H1 (cell line): ENCODE results near the gene XPNPEP2. TPM values are rescaled to one million over a fixed set of nuclear protein-coding genes. Genes with fewer than 3 reads are reported as not detected.

Experiments used
- CTCF ChIA-PET: fragments of 300-600 bp; sonication (Branson Sonifier 250); formaldehyde crosslinking; loops from one replicate; lab custom pipeline; 2021; ENCODE audit not compliant: partially characterized antibody; lab: Charles Lee
- POLR2A ChIA-PET: fragments of 300-600 bp; sonication (Branson Sonifier 250); formaldehyde crosslinking; loops from one replicate; lab custom pipeline; 2021; ENCODE audit warnings: inconsistent platforms; ENCODE audit not compliant: partially characterized antibody; lab: Charles Lee
- DNase-seq, 2 experiments: peaks; one replicate each; pipeline versions ENCODE4 v3.0.0 to v3.0.0-alpha.2; 2010 to 2022; ENCODE audit warnings: low spot score in 2 of 2, low read depth in 1 of 2, mixed read lengths in 1 of 2
- FAIRE-seq: peaks from 2 replicates; lab custom pipeline; 2011; peaks lifted over from hg19 to GRCh38; lab: Jason Lieb, UNC
- H2AFZ ChIP-seq: 2 replicates; pipeline ENCODE4 v1.8.1; 2012; ENCODE audit warnings: low read length, inconsistent platforms
- H2AK5ac ChIP-seq: 2 replicates; pipeline ENCODE4 v1.6.1; 2013; ENCODE audit warnings: low read depth, low read length
- H2BK120ac ChIP-seq: replicated peaks from 2 replicates; pipeline ENCODE3; 2013; ENCODE audit warnings: low read depth, low read length, inconsistent platforms
- H2BK12ac ChIP-seq: 2 replicates; pipeline ENCODE4 v1.6.1; 2013; ENCODE audit warnings: low read depth, low read length
- H2BK15ac ChIP-seq: 2 replicates; pipeline ENCODE4 v1.6.1; 2013; ENCODE audit warnings: low read length
- H2BK20ac ChIP-seq: 2 replicates; pipeline ENCODE4 v1.6.1; 2013; ENCODE audit warnings: low read length
- H2BK5ac ChIP-seq: 2 replicates; pipeline ENCODE4 v1.6.1; 2013; ENCODE audit warnings: low read depth, low read length
- H3K14ac ChIP-seq: 2 replicates; pipeline ENCODE4 v1.6.1; 2013; ENCODE audit warnings: inconsistent platforms; ENCODE audit not compliant: insufficient read length
- H3K18ac ChIP-seq: 2 replicates; pipeline ENCODE4 v1.6.1; 2013; ENCODE audit warnings: low read length; ENCODE audit errors: extremely low read depth
- H3K23ac ChIP-seq: 2 replicates; pipeline ENCODE4 v1.6.1; 2013; ENCODE audit warnings: inconsistent platforms; ENCODE audit not compliant: insufficient read length
- H3K23me2 ChIP-seq: 2 replicates; pipeline ENCODE4 v1.6.1; 2013; ENCODE audit warnings: low read depth, low read length
- H3K27ac ChIP-seq: 2 replicates; pipeline ENCODE4 v1.6.1; 2011; ENCODE audit warnings: low read depth, low read length, inconsistent platforms
- H3K27me3 ChIP-seq, 4 experiments: replicated peaks in 1 of 4; 1 replicate in 1 of 4; 2 replicates in 3 of 4; pipeline versions ENCODE4 v1.6.1 to v1.8.1; 2011 to 2013; ENCODE audit warnings: low read length in 3 of 4, mild to moderate bottlenecking in 3 of 4, inconsistent platforms in 2 of 4, mixed read lengths in 2 of 4, moderate library complexity in 1 of 4; ENCODE audit not compliant: control insufficient read depth in 3 of 4, insufficient read depth in 3 of 4; ENCODE audit errors: extremely low read depth in 1 of 4
- H3K36me3 ChIP-seq, 4 experiments: 2 replicates each; pipeline versions ENCODE4 v1.6.1 to v1.8.1; 2011 to 2013; ENCODE audit warnings: mild to moderate bottlenecking in 4 of 4, low read length in 3 of 4, moderate library complexity in 2 of 4, control low read depth in 1 of 4, inconsistent platforms in 1 of 4; ENCODE audit not compliant: insufficient read depth in 4 of 4, control insufficient read depth in 2 of 4
- H3K4ac ChIP-seq: replicated peaks from 2 replicates; pipeline ENCODE3; 2013; ENCODE audit warnings: low read length, low read depth, mixed read lengths, inconsistent platforms; ENCODE audit not compliant: insufficient read length
- H3K4me1 ChIP-seq, 4 experiments: replicated peaks in 1 of 4; 1 replicate in 1 of 4; 2 replicates in 3 of 4; pipeline versions ENCODE4 v1.6.1 to v1.8.1; 2011 to 2013; ENCODE audit warnings: low read length in 3 of 4, inconsistent platforms in 2 of 4, mixed read lengths in 1 of 4; ENCODE audit not compliant: insufficient read depth in 4 of 4, control insufficient read depth in 3 of 4
- H3K4me2 ChIP-seq, 2 experiments: 2 replicates each; pipeline versions ENCODE4 v1.6.1 to v1.8.1; 2011 to 2013; ENCODE audit warnings: low read depth in 2 of 2, low read length in 2 of 2, control low read depth in 1 of 2, inconsistent platforms in 1 of 2, mild to moderate bottlenecking in 1 of 2; ENCODE audit not compliant: insufficient read depth in 1 of 2
- H3K4me3 ChIP-seq, 4 experiments: fragments of 200-600, 300-600 bp in 1 of 4; sonication (generic), shearing (Covaris generic), sonication (Bioruptor Twin) in 1 of 4; 2 replicates each; pipeline versions ENCODE4 v1.5.1 to v1.8.1; 2011 to 2016; ENCODE audit warnings: low read length in 4 of 4, low read depth in 3 of 4, control low read depth in 2 of 4, inconsistent platforms in 2 of 4, mild to moderate bottlenecking in 2 of 4, mixed read lengths in 1 of 4, moderate library complexity in 1 of 4; ENCODE audit not compliant: insufficient read depth in 2 of 4; ENCODE audit errors: extremely low read depth in 1 of 4
- H3K56ac ChIP-seq: replicated peaks from 2 replicates; pipeline ENCODE3; 2013; ENCODE audit warnings: low read depth, mild to moderate bottlenecking, mixed read lengths, low read length, inconsistent platforms; ENCODE audit not compliant: insufficient read length
- H3K79me1 ChIP-seq: 2 replicates; pipeline ENCODE4 v1.6.1; 2013; ENCODE audit warnings: low read depth, low read length, control low read depth
- H3K79me2 ChIP-seq, 2 experiments: 2 replicates each; pipeline versions ENCODE4 v1.6.1 to v1.8.1; 2012 to 2013; ENCODE audit warnings: low read length in 2 of 2, mild to moderate bottlenecking in 2 of 2, inconsistent platforms in 1 of 2; ENCODE audit not compliant: insufficient read depth in 2 of 2, control insufficient read depth in 1 of 2
- H3K9ac ChIP-seq, 4 experiments: replicated peaks in 1 of 4; 1 replicate in 1 of 4; 2 replicates in 3 of 4; pipeline versions ENCODE4 v1.6.1 to v1.8.1; 2011 to 2013; ENCODE audit warnings: low read depth in 3 of 4, low read length in 3 of 4, control low read depth in 2 of 4, mild to moderate bottlenecking in 2 of 4, moderate library complexity in 2 of 4, inconsistent platforms in 1 of 4; ENCODE audit errors: extremely low read depth in 1 of 4
- H3K9me3 ChIP-seq, 2 experiments: 2 replicates each; pipeline versions ENCODE4 v1.6.1 to v1.8.1; 2012 to 2013; ENCODE audit warnings: mild to moderate bottlenecking in 2 of 2, moderate library complexity in 2 of 2, control low read depth in 1 of 2, inconsistent platforms in 1 of 2, low read depth in 1 of 2, low read length in 1 of 2, mixed read lengths in 1 of 2; ENCODE audit not compliant: insufficient read depth in 2 of 2
- H4K20me1 ChIP-seq, 2 experiments: replicated peaks in 1 of 2; 2 replicates each; pipeline versions ENCODE3 to v1.8.1; 2011 to 2013; ENCODE audit warnings: inconsistent platforms in 2 of 2, low read length in 2 of 2, mild to moderate bottlenecking in 1 of 2; ENCODE audit not compliant: insufficient read depth in 2 of 2, control insufficient read depth in 1 of 2
- H4K5ac ChIP-seq: 2 replicates; pipeline ENCODE4 v1.6.1; 2013; ENCODE audit warnings: low read length, low read depth, mixed read lengths, inconsistent platforms; ENCODE audit not compliant: insufficient read length
- H4K8ac ChIP-seq: 2 replicates; pipeline ENCODE4 v1.8.0; 2013; ENCODE audit warnings: mild to moderate bottlenecking, moderate library complexity, low read length, inconsistent platforms; ENCODE audit not compliant: insufficient read depth; ENCODE audit errors: extremely low read depth
- H4K91ac ChIP-seq: replicated peaks from 2 replicates; pipeline ENCODE3; 2013; ENCODE audit warnings: low read length, mixed read lengths, inconsistent platforms; ENCODE audit not compliant: insufficient read length
- CREB1 ChIP-seq: IDR thresholded peaks from 2 replicates; pipeline ENCODE4 v1.6.1; 2012; ENCODE audit warnings: inconsistent platforms
- WGBS, 2 experiments: shearing (Covaris generic) in 1 of 2; methylation state at CpG; one replicate each; pipeline versions ENCODE4 v1.1.6 to v1.1.7; 2013 to 2015; ENCODE audit warnings: low lambda C conversion rate in 2 of 2, mixed read lengths in 2 of 2, inconsistent platforms in 1 of 2, low coverage in 1 of 2, missing lambda C conversion rate in 1 of 2; ENCODE audit not compliant: insufficient replicate concordance in 2 of 2, insufficient coverage in 1 of 2, insufficient read length in 1 of 2; ENCODE audit errors: extremely low coverage in 1 of 2, missing lambda C conversion rate in 1 of 2; 5-methylcytosine and 5-hydroxymethylcytosine counted together
- polyA plus RNA-seq, 7 experiments: library from polyadenylated mRNA; depleted of rRNA in 3 of 7; stranded (reverse) in 5 of 7; unstranded in 2 of 7; fragments of >200 nt in 5 of 7; fragments of 200-250 nt in 2 of 7; gene quantifications; 1 replicate in 5 of 7; 2 replicates in 1 of 7; 4 replicates in 1 of 7; pipeline versions ENCODE4 v1.2.1 to v1.2.3, GENCODE V29; 2011 to 2013; ENCODE audit warnings: missing spikeins in 2 of 7, mixed read lengths in 2 of 7
- total RNA-seq: library from RNA; stranded (reverse); fragmentation: NEBNext Ultra II Directional; extraction: Animal tissue kit (Norgen Biotek cat#: 25700); gene quantifications from 2 replicates; pipeline ENCODE4 v1.2.1, GENCODE V29; 2021
- TF ChIP-seq, protein P1 (sequence below), 3 experiments: IDR thresholded peaks; 1 replicate in 2 of 3; 2 replicates in 1 of 3; pipeline versions ENCODE4 v1.5.1 to v1.6.1; 2011; ENCODE audit warnings: low read length in 3 of 3, mild to moderate bottlenecking in 3 of 3, inconsistent platforms in 2 of 3, low read depth in 1 of 3, moderate library complexity in 1 of 3; ENCODE audit not compliant: insufficient read depth in 1 of 3; ENCODE audit errors: control extremely low read depth in 1 of 3

Gene XPNPEP2
- total and polyA plus RNA-seq, 2 of the 8 experiments (the other 6 are each of a cell fraction or from before 2014, with no cell fraction given): 0.27 TPM; not detected in 1

GRCh38 chrX:129719268-129719667 is 19.5 kb upstream of the XPNPEP2 start:
- FAIRE-seq: no peak
- no peaks in the 10 kb centered on the region for H3K27me3 ChIP-seq
- no peaks in the 10 kb centered on the region for H4K20me1 ChIP-seq
- POLR2A ChIA-PET: no interaction called here
- TF ChIP-seq CREB1: no peak
- TF ChIP-seq, protein P1, sequence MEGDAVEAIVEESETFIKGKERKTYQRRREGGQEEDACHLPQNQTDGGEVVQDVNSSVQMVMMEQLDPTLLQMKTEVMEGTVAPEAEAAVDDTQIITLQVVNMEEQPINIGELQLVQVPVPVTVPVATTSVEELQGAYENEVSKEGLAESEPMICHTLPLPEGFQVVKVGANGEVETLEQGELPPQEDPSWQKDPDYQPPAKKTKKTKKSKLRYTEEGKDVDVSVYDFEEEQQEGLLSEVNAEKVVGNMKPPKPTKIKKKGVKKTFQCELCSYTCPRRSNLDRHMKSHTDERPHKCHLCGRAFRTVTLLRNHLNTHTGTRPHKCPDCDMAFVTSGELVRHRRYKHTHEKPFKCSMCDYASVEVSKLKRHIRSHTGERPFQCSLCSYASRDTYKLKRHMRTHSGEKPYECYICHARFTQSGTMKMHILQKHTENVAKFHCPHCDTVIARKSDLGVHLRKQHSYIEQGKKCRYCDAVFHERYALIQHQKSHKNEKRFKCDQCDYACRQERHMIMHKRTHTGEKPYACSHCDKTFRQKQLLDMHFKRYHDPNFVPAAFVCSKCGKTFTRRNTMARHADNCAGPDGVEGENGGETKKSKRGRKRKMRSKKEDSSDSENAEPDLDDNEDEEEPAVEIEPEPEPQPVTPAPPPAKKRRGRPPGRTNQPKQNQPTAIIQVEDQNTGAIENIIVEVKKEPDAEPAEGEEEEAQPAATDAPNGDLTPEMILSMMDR (IDR thresholded peaks at IDR 0.05; ENCODE audit: control extremely low read depth in 1 of 3, insufficient read depth in 1 of 3, low read depth in 1 of 3, low read length in 3 of 3): no peak
- TF ChIP-seq, all 59 proteins: peak for 0
- H2BK15ac ChIP-seq: no peak overlapping the region
- no peak overlapping the region for H3K4me2 ChIP-seq
- no peak overlapping the region for H2AK5ac ChIP-seq
- H3K9ac ChIP-seq: no peak overlapping the region
- no peak overlapping the region for H3K4ac ChIP-seq
- H4K5ac ChIP-seq: no peak overlapping the region
- no peak overlapping the region for H3K23ac ChIP-seq
- CTCF ChIA-PET: interaction anchor here (11.8 kb wide), 1 partner anchor 82 kb away, joined by 144 read pairs; no protein-coding TSS in a partner anchor
- H3K4me1 ChIP-seq: peaks cover 5 to 12% (median 7%) of the 10 kb centered on the region in 4 experiments
- 96% methylated on average over 2 of the region's 2 CpGs; no CpG with 5 or more reads in 1 of the 2 experiments for WGBS, 2 experiments
- no peak overlapping the region for H2AFZ ChIP-seq
- no peak overlapping the region for H2BK20ac ChIP-seq
- no peak overlapping the region for H3K14ac ChIP-seq
- H3K18ac ChIP-seq: no peak overlapping the region
- H3K23me2 ChIP-seq: no peaks in the 10 kb centered on the region
- no peak overlapping the region for H2BK120ac ChIP-seq
- no peak overlapping the region for H4K91ac ChIP-seq
- DNase-seq: no peak
- no peak overlapping the region for H3K56ac ChIP-seq
- no peak overlapping the region for H4K8ac ChIP-seq
- H3K27ac ChIP-seq: no peak overlapping the region
- H2BK12ac ChIP-seq: no peak overlapping the region
- no peaks in the 10 kb centered on the region for H3K79me2 ChIP-seq
- no peaks in the 10 kb centered on the region for H3K36me3 ChIP-seq
- no peak overlapping the region for H2BK5ac ChIP-seq
- H3K79me1 ChIP-seq: no peaks in the 10 kb centered on the region
- H3K4me3 ChIP-seq: no peak overlapping the region
- H3K9me3 ChIP-seq: no peaks in the 10 kb centered on the region
